Immature natural killer cell (primary cell): ENCODE measurements around the gene GUCD1. TPM values are rescaled to one million over a fixed set of nuclear protein-coding genes. Genes with fewer than 3 reads are reported as not detected.

ENCODE experiments used
- DNase-seq, 3 donors: peaks; one replicate each; pipeline ENCODE4 v3.0.0; 2022; ENCODE audit warnings: mixed read lengths in 1 of 3
- H3K27ac Mint-ChIP-seq, 6 donors: one replicate each; pipeline ENCODE4 v1.8.0; 2020; ENCODE audit warnings: mixed read lengths in 6 of 6, mild to moderate bottlenecking in 5 of 6, inconsistent platforms in 4 of 6, moderate library complexity in 3 of 6
- H3K27me3 Mint-ChIP-seq, 3 donors: one replicate each; pipeline ENCODE4 v1.8.0; 2020 to 2021; ENCODE audit warnings: low read depth in 3 of 3, mild to moderate bottlenecking in 3 of 3, mixed read lengths in 3 of 3, moderate library complexity in 3 of 3, inconsistent platforms in 1 of 3
- H3K36me3 Mint-ChIP-seq, 3 donors: one replicate each; pipeline ENCODE4 v1.8.0; 2020; ENCODE audit warnings: mixed read lengths in 3 of 3, inconsistent platforms in 2 of 3, mild to moderate bottlenecking in 2 of 3
- H3K4me1 Mint-ChIP-seq, 2 donors: one replicate each; pipeline ENCODE4 v1.8.0; 2020; ENCODE audit warnings: inconsistent platforms in 2 of 2, mild to moderate bottlenecking in 2 of 2, mixed read lengths in 2 of 2, moderate library complexity in 1 of 2
- H3K4me3 Mint-ChIP-seq, 5 donors: one replicate each; pipeline ENCODE4 v1.8.0; 2020; ENCODE audit warnings: mild to moderate bottlenecking in 5 of 5, mixed read lengths in 5 of 5, inconsistent platforms in 3 of 5, moderate library complexity in 3 of 5
- H3K9me3 Mint-ChIP-seq, 6 donors: one replicate each; pipeline ENCODE4 v1.8.0; 2020; ENCODE audit warnings: mild to moderate bottlenecking in 6 of 6, mixed read lengths in 6 of 6, inconsistent platforms in 4 of 6, moderate library complexity in 3 of 6
- polyA plus RNA-seq, 3 donors: library from polyadenylated mRNA; unstranded; fragments of 300-500 nt; fragmentation: Illumina TruSeq; gene quantifications; one replicate each; pipeline ENCODE4 v1.2.3, GENCODE V29; 2021

Gene GUCD1
- polyA plus RNA-seq, 3 donors from 2014 or later = 41.1 to 65.1 (median 64.1) TPM

GRCh38 chr22:24504540-24504939, 50.4 kb downstream of the GUCD1 start:
- H3K27me3 Mint-ChIP-seq = peaks cover 1 to 7% (median 2%) of the 10 kb centered on the region in 3 donors
- no peak overlapping the region for H3K4me3 Mint-ChIP-seq
- H3K27ac Mint-ChIP-seq = no peak overlapping the region
- peaks cover 2 to 9% of the 10 kb centered on the region in 2 donors for H3K4me1 Mint-ChIP-seq
- no peak for DNase-seq
- H3K36me3 Mint-ChIP-seq = no peaks in the 10 kb centered on the region
- no peaks in the 10 kb centered on the region for H3K9me3 Mint-ChIP-seq

- no peak for DNase-seq
- no peak overlapping the region for H3K4me3 Mint-ChIP-seq
- peaks cover 2 to 9% of the 10 kb centered on the region in 2 donors for H3K4me1 Mint-ChIP-seq
- no peaks in the 10 kb centered on the region for H3K36me3 Mint-ChIP-seq
- H3K27ac Mint-ChIP-seq = peak overlapping the region in 1 of 6 donors; percentile 26
- peaks cover 2 to 7% (median 2%) of the 10 kb centered on the region in 3 donors for H3K27me3 Mint-ChIP-seq
- H3K9me3 Mint-ChIP-seq = no peaks in the 10 kb centered on the region
These were observed 51.0 kb downstream of the GUCD1 start for GRCh38 chr22:24503843-24504338.

GRCh38 chr22:24503137-24503842, 51.6 kb downstream of the GUCD1 start:
- Mint-ChIP-seq H3K27me3 (peaks cover 2 to 7% (median 3%) of the 10 kb centered on the region in 3 donors), H3K36me3 (no peaks in the 10 kb centered on the region), H3K4me3 (no peak overlapping the region), H3K4me1 (peaks cover 2 to 9% of the 10 kb centered on the region in 2 donors), H3K27ac (peak overlapping the region in 1 of 6 donors; percentile 26), H3K9me3 (no peaks in the 10 kb centered on the region)
- DNase-seq = peak; percentile 30 to 48 (median 35)

- peaks cover 2 to 9% of the 10 kb centered on the region in 2 donors for H3K4me1 Mint-ChIP-seq
- DNase-seq = no peak
- H3K27ac Mint-ChIP-seq = no peak overlapping the region
- no peaks in the 10 kb centered on the region for H3K36me3 Mint-ChIP-seq
- no peak overlapping the region for H3K4me3 Mint-ChIP-seq
- no peaks in the 10 kb centered on the region for H3K9me3 Mint-ChIP-seq
- H3K27me3 Mint-ChIP-seq = peaks cover 2 to 7% (median 5%) of the 10 kb centered on the region in 3 donors
These were observed 52.4 kb downstream of the GUCD1 start for GRCh38 chr22:24502541-24502940.

GRCh38 chr22:24502034-24502433, 52.9 kb downstream of the GUCD1 start:
- DNase-seq = no peak
- Mint-ChIP-seq H3K36me3 (no peaks in the 10 kb centered on the region), H3K27me3 (peaks cover 2 to 7% (median 5%) of the 10 kb centered on the region in 3 donors), H3K4me1 (peaks cover 2 to 9% of the 10 kb centered on the region in 2 donors), H3K4me3 (no peak overlapping the region), H3K9me3 (no peaks in the 10 kb centered on the region), H3K27ac (no peak overlapping the region)

GRCh38 chr22:24501301-24502005, 53.5 kb downstream of the GUCD1 start:
- no peak overlapping the region for H3K27ac Mint-ChIP-seq

GRCh38 chr22:24500277-24500820, 54.6 kb downstream of the GUCD1 start:
- no peaks in the 10 kb centered on the region for H3K9me3 Mint-ChIP-seq
- no peak for DNase-seq
- H3K4me1 Mint-ChIP-seq = peaks cover 2 to 9% of the 10 kb centered on the region in 2 donors
- no peaks in the 10 kb centered on the region for H3K36me3 Mint-ChIP-seq
- H3K27ac Mint-ChIP-seq = no peak overlapping the region
- no peak overlapping the region for H3K4me3 Mint-ChIP-seq
- peaks cover 4 to 7% (median 7%) of the 10 kb centered on the region in 3 donors for H3K27me3 Mint-ChIP-seq

More at GRCh38 chr22:24501301-24502005, 53.5 kb downstream of the GUCD1 start:
- peaks cover 3 to 7% (median 5%) of the 10 kb centered on the region in 3 donors for H3K27me3 Mint-ChIP-seq
- H3K4me1 Mint-ChIP-seq = peaks cover 2 to 9% of the 10 kb centered on the region in 2 donors
- DNase-seq = no peak
- H3K36me3 Mint-ChIP-seq = no peaks in the 10 kb centered on the region
- no peak overlapping the region for H3K4me3 Mint-ChIP-seq
- no peaks in the 10 kb centered on the region for H3K9me3 Mint-ChIP-seq

- no peak overlapping the region for H3K27ac Mint-ChIP-seq
- peaks cover 6 to 7% (median 7%) of the 10 kb centered on the region in 3 donors for H3K27me3 Mint-ChIP-seq
- no peaks in the 10 kb centered on the region for H3K9me3 Mint-ChIP-seq
- DNase-seq = no peak
- peaks cover 2 to 9% of the 10 kb centered on the region in 2 donors for H3K4me1 Mint-ChIP-seq
- no peaks in the 10 kb centered on the region for H3K36me3 Mint-ChIP-seq
- H3K4me3 Mint-ChIP-seq = no peak overlapping the region
These were observed 55.1 kb downstream of the GUCD1 start for GRCh38 chr22:24499706-24500276.

- no peak overlapping the region for H3K27ac Mint-ChIP-seq
- peaks cover 7 to 11% (median 7%) of the 10 kb centered on the region in 3 donors for H3K27me3 Mint-ChIP-seq
These were observed 56.1 kb downstream of the GUCD1 start for GRCh38 chr22:24498824-24499223.

GRCh38 chr22:24497841-24498258, 57.1 kb downstream of the GUCD1 start:
- Mint-ChIP-seq H3K9me3 (no peaks in the 10 kb centered on the region), H3K4me1 (no peaks in the 10 kb centered on the region), H3K36me3 (no peaks in the 10 kb centered on the region), H3K4me3 (no peak overlapping the region), H3K27me3 (peaks cover 7 to 18% (median 14%) of the 10 kb centered on the region in 3 donors), H3K27ac (peak overlapping the region in 2 of 6 donors; percentile 6 to 21)
- DNase-seq = no peak

More at GRCh38 chr22:24498824-24499223, 56.1 kb downstream of the GUCD1 start:
- Mint-ChIP-seq H3K9me3 (no peaks in the 10 kb centered on the region), H3K36me3 (no peaks in the 10 kb centered on the region), H3K4me1 (peaks cover 2 to 9% of the 10 kb centered on the region in 2 donors), H3K4me3 (no peak overlapping the region)
- no peak for DNase-seq

- no peak overlapping the region for H3K27ac Mint-ChIP-seq
- no peak for DNase-seq
- peaks cover 2 to 20% (median 17%) of the 10 kb centered on the region in 3 donors for H3K27me3 Mint-ChIP-seq
- H3K9me3 Mint-ChIP-seq = no peaks in the 10 kb centered on the region
- no peak overlapping the region for H3K4me3 Mint-ChIP-seq
- no peaks in the 10 kb centered on the region for H3K4me1 Mint-ChIP-seq
- peaks cover 0 to 6% (median 0%) of the 10 kb centered on the region in 3 donors for H3K36me3 Mint-ChIP-seq
These were observed 58.3 kb downstream of the GUCD1 start for GRCh38 chr22:24496661-24497060.

- Mint-ChIP-seq H3K9me3 (no peaks in the 10 kb centered on the region), H3K4me3 (no peak overlapping the region), H3K4me1 (no peaks in the 10 kb centered on the region), H3K27ac (no peak overlapping the region), H3K36me3 (peaks cover 0 to 6% (median 0%) of the 10 kb centered on the region in 3 donors), H3K27me3 (peaks cover 2 to 24% (median 17%) of the 10 kb centered on the region in 3 donors)
- no peak for DNase-seq
These were observed 58.7 kb downstream of the GUCD1 start for GRCh38 chr22:24496234-24496633.

- Mint-ChIP-seq H3K27ac (no peak overlapping the region), H3K4me1 (no peaks in the 10 kb centered on the region), H3K27me3 (peaks cover under 1 to 24% (median 20%) of the 10 kb centered on the region in 3 donors), H3K36me3 (peaks cover 0 to 6% (median 0%) of the 10 kb centered on the region in 3 donors), H3K4me3 (no peak overlapping the region), H3K9me3 (no peaks in the 10 kb centered on the region)
- DNase-seq = no peak
These were observed 59.6 kb downstream of the GUCD1 start for GRCh38 chr22:24495365-24495675.
